GM12891 (cell line): ENCODE results near the gene SPINDOC.

Source experiments
- POLR2A ChIP-seq: IDR thresholded peaks from 2 replicates; pipeline ENCODE4 v1.6.1; 2011; ENCODE audit warnings: low read depth, low read length, control low read depth
- POLR2AphosphoS5 ChIP-seq: IDR thresholded peaks from 2 replicates; pipeline ENCODE4 v1.6.1; 2011; ENCODE audit warnings: low read depth, low read length, control low read depth
- TAF1 ChIP-seq: IDR thresholded peaks from 2 replicates; pipeline ENCODE4 v1.6.1; 2011; ENCODE audit warnings: low read depth, low read length, control low read depth

GRCh38 chr11:63851364-63851763 is 38.1 kb downstream of the SPINDOC start:
- no peak for TF ChIP-seq TAF1
- no peak for TF ChIP-seq POLR2AphosphoS5
- TF ChIP-seq POLR2A = no peak
